Erythroblast (primary cell): ENCODE results near the gene TMEM185A.

ENCODE experiments used
- GATA1 ChIP-seq: IDR thresholded peaks from 2 replicates; pipeline ENCODE4 v1.6.1; 2011; ENCODE audit warnings: low read depth, mild to moderate bottlenecking, control low read depth, low read length, moderate library complexity
- POLR2A ChIP-seq: IDR thresholded peaks from 2 replicates; pipeline ENCODE4 v1.6.1; 2011; ENCODE audit warnings: mild to moderate bottlenecking, low read length

GRCh38 chrX:149563359-149563758, 68.2 kb downstream of the TMEM185A start:
- TF ChIP-seq POLR2A, result no peak
- TF ChIP-seq GATA1, result no peak
